HL-60/S4 (cell line): ENCODE data around the gene CD163L1.
"Not testable (repeated sequence)": the region's sequence is repeated elsewhere in the genome, so short reads cannot be mapped to it uniquely, and the experiment has no call there.

Source experiments
- in situ Hi-C: fragments of 300-500 bp; cut with MboI; formaldehyde crosslinking; loops from 2 replicates; pipeline ENCODE4 v1.14.3; 2022; ENCODE audit warnings: low sequenced_read_pairs

CD163L1 gene

GRCh38 chr12:7444076-7444475 is at the start of gene CD163L1:
Gene CD163L1, minus strand, starts transcription at chr12:7444153. Its CDS starts 26 bp downstream, at chr12:7444127.
- in situ Hi-C loops: no loop called here

GRCh38 chr12:7493006-7493405 is 49.1 kb upstream of the CD163L1 start:
- in situ Hi-C loops: no loop called here

- in situ Hi-C loops: no loop called here
These were observed 42.6 kb upstream of the CD163L1 start for GRCh38 chr12:7486512-7486911.

GRCh38 chr12:7485095-7485494 is 41.1 kb upstream of the CD163L1 start:
- in situ Hi-C loops: no loop called here

GRCh38 chr12:7483343-7483742 is 39.4 kb upstream of the CD163L1 start:
- in situ Hi-C loops: no loop called here

GRCh38 chr12:7479771-7480170 is 35.8 kb upstream of the CD163L1 start:
- in situ Hi-C loops: no loop called here

- in situ Hi-C loops: no loop called here
These were observed 28.1 kb upstream of the CD163L1 start for GRCh38 chr12:7472060-7472459.

GRCh38 chr12:7460375-7461259 is 16.7 kb upstream of the CD163L1 start:
- in situ Hi-C loops: no loop called here

- in situ Hi-C loops: loop anchor here (5.0 to 10.0 kb wide), 2 partner anchors 85 to 238 kb away; no protein-coding TSS in a partner anchor
These were observed 16.0 kb upstream of the CD163L1 start for GRCh38 chr12:7459973-7460372.

GRCh38 chr12:7451756-7452155 is 7.8 kb upstream of the CD163L1 start:
- in situ Hi-C loops: loop anchor here (10.0 kb wide), 1 partner anchor 77 kb away; no protein-coding TSS in a partner anchor

- in situ Hi-C loops: loop anchor here (10.0 kb wide), 1 partner anchor 76 kb away; no protein-coding TSS in a partner anchor
These were observed 6.7 kb upstream of the CD163L1 start for GRCh38 chr12:7450667-7451066.

GRCh38 chr12:7448099-7448498 is 4.1 kb upstream of the CD163L1 start:
- in situ Hi-C loops: no loop called here

GRCh38 chr12:7444537-7444936 is 584 bp upstream of the CD163L1 start:
- in situ Hi-C loops: no loop called here

GRCh38 chr12:7441216-7441615 is 2.7 kb downstream of the CD163L1 start:
- in situ Hi-C loops: no loop called here

- in situ Hi-C loops: no loop called here
These were observed 4.1 kb downstream of the CD163L1 start for GRCh38 chr12:7439579-7440505.

- in situ Hi-C loops: not testable (repeated sequence)
These were observed 5.5 kb downstream of the CD163L1 start for GRCh38 chr12:7438291-7438995.

GRCh38 chr12:7437494-7437893 is 6.5 kb downstream of the CD163L1 start:
- in situ Hi-C loops: not testable (repeated sequence)

GRCh38 chr12:7434670-7435069 is 9.3 kb downstream of the CD163L1 start:
- in situ Hi-C loops: no loop called here

GRCh38 chr12:7433276-7433822 is 10.6 kb downstream of the CD163L1 start:
- in situ Hi-C loops: no loop called here

GRCh38 chr12:7431993-7432685 is 11.8 kb downstream of the CD163L1 start:
- in situ Hi-C loops: no loop called here
